Suppressor macrophage treated with lipopolysaccharide for 4 hours (primary cell): ENCODE results near the gene ZMIZ1.
"Not testable (repeated sequence)": the region's sequence is repeated elsewhere in the genome, so short reads cannot be mapped to it uniquely, and the experiment has no call there.

Experiments
- DNase-seq: peaks from one replicate; pipeline ENCODE4 v3.0.0-alpha.2; 2020

Gene ZMIZ1

GRCh38 chr10:79034271-79034876 lies 34.4 kb upstream of the ZMIZ1 start:
- no peak for DNase-seq

GRCh38 chr10:79036416-79036815 lies 32.4 kb upstream of the ZMIZ1 start:
- DNase-seq = not testable (repeated sequence)

- DNase-seq = no peak
These were observed 30.5 kb upstream of the ZMIZ1 start for GRCh38 chr10:79038104-79038840.

DNA sequence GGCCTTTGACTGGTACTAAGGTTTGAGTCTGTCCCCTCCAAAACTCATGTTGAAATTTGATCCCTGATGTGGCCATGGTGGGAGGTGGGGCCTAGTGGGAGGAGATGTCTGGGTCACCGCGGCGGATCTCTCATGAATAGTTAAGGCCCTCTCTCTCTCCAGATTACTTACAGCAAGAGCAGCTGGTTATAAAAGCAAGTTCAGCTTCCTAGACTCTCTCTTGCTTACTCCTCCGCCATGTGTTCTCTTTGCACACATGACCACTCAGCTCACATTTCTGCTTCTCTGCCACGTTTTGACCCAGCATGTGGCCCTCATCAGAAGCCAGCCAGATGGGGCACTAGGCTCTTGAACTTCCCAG lies 29.9 kb upstream of the ZMIZ1 start:
- no peak for DNase-seq

GRCh38 chr10:79042639-79043411 lies 25.9 kb upstream of the ZMIZ1 start:
- no peak for DNase-seq

- no peak for DNase-seq
These were observed 24.6 kb upstream of the ZMIZ1 start for GRCh38 chr10:79044036-79044632.

GRCh38 chr10:79044846-79045245 lies 23.9 kb upstream of the ZMIZ1 start:
- DNase-seq = no peak

DNA sequence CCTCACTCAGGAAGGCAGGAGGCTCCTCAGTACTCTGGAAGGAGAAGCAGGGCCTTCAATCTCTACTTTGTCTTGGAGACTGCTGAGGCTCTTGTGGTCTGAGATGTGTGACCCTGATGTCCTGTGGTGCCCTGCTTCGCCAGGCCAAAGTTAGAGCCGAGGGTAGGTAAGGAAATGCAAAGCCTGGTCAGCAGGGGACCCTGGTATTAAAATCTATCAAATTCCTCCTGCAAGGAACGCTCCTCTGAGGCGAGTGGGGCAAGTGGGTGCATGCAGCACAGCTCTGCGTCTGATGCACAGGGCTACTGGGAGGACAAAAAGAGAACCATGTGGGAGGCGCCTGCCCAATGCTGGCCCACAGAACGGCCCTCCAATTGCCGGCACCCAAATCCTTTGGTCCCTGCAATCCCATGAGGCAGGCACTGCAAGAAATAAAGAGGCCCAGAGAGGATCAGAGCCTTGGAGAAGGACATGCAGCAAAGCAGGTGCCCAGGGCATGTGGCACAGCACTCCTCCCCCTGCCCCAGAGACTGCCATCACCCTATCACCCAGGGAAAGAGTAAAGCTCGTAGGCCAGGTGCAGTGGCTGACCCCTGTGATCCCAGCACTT lies 23.1 kb upstream of the ZMIZ1 start:
- no peak for DNase-seq

GRCh38 chr10:79046326-79046725 lies 22.4 kb upstream of the ZMIZ1 start:
- DNase-seq = no peak

DNA sequence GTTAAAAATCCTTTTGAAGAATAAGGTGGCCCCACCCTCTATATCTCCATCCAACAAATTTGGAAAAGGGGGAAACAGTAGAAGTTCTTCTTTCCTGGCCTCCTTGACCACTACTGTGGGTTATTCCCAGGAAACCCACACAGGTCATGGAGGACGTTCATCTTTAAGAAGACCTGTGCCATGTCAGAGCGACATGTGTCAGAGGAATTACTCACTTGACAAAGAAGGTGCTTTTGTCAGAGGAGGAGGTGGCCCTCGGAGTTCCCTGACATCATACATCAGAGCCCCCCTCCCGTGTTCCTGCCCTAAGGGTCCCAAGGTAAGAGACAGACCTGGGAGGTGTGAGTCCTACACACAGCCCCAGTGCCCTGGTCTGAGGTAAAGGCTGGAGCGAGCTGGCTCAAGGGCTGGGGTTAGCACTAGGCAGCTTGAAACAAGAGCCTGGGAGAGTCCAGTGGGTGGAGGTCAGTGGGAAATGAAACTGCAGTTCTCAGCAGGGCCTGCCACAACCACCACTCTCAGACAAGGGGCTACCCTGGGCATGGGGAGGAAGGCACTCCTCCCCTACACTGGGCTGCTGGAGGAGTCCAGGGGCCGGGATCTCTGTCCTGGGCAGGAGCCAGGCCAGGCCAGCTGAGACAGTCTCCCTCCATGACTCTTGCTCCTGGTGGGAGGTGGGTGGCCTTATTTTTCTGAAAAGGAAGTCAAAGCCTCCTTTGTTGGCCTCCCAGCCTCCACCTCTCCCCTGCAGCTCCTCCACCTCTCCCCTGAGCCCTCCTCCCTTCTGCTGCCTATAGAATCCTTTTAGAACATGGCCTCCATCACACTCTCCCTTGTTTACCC lies 21.8 kb upstream of the ZMIZ1 start:
- peak; percentile 89 for DNase-seq

GRCh38 chr10:79047584-79047874 lies 21.2 kb upstream of the ZMIZ1 start:
- no peak for DNase-seq

DNA sequence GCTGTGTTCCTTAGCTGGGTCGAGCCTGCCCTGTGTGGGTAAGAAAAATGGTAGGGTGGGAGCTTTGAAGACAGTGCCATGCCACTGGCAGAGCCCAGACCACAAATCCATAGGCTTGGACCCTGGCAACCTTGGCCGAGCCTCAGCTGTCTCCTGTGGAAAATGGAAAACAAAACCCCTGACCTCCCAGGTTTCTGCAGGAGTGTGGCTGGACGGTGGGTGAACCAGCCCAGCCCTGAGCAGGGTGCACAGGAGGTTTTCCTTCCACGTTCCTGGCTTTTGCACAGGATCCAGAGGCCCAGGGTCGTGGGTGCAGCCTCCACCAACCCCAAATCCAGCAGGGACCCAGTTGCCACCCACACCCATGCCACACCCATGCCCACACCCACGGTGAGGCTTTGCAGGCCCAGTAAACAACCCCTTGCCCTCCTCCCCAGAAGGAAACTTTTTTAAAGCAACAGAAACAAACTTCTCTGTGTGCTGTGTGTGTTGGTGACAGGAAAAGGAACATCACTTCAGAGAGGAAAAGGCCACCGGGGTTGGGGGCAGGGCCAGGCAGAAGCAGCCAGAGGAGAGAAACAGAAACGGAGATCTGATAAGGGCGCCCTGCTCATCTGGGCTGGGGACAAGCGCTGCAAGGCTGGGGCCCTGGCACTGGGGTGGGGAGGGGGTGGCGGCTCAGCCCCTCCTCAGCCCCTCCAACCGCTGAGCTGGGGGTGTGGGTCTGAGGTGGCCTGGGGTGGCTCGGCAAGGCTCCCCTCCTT lies 20.7 kb upstream of the ZMIZ1 start:
- DNase-seq = peak; percentile 79

GRCh38 chr10:79048639-79049550 lies 19.9 kb upstream of the ZMIZ1 start:
- no peak for DNase-seq

- DNase-seq = peak; percentile 81
These were observed 18.6 kb upstream of the ZMIZ1 start for GRCh38 chr10:79049931-79050895.

DNA sequence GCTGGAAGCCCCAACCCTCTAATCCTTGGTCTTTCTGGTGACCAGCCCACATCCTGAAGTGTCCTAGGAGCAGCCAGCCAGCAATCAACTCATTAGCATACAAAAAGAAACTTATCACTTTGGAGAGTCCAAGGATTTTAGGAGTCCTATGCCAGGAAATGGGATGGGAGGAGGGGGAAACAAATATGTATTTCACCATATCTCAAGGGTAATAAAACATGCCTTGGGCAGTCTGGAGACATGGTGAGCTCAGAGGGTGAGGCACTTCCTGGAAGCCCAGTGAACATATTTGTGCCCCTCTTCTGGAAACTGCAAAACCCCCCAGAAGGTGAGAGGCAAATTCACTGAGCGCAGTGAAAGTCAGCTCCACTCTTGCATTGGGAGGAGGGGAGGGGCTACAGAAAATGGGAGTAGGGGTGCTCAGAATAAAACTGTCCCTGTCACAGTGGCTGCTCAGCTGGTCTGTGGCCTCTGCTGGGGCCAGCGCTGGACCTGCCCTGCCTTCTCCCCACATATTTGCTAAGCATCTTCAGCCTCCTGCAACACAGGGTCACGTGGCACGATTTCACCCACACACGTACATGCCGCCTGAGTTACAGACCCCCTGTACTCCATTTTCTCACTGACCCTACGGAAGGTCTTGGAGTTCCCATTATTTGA lies 17.7 kb upstream of the ZMIZ1 start:
- DNase-seq = no peak

DNA sequence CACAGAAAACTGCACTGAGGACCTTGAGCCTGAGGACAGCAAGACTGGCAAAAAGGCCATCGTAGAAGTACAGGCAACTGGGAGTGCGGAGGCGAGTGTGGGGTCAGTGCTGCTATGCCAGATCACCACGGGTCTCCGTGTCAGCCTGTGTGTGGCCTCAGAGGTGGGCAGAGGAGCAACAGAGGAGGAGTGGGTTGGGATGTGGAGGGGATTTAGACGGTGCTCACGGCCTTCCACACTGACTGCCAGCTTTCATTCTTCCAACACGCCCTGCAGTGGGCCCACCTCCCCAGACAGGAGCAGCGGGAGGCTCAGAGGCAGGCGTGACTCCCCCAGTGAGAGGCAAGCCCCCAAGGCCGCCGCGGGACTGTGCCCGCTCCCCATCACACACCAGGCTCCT lies 17.0 kb upstream of the ZMIZ1 start:
- DNase-seq = no peak

DNA sequence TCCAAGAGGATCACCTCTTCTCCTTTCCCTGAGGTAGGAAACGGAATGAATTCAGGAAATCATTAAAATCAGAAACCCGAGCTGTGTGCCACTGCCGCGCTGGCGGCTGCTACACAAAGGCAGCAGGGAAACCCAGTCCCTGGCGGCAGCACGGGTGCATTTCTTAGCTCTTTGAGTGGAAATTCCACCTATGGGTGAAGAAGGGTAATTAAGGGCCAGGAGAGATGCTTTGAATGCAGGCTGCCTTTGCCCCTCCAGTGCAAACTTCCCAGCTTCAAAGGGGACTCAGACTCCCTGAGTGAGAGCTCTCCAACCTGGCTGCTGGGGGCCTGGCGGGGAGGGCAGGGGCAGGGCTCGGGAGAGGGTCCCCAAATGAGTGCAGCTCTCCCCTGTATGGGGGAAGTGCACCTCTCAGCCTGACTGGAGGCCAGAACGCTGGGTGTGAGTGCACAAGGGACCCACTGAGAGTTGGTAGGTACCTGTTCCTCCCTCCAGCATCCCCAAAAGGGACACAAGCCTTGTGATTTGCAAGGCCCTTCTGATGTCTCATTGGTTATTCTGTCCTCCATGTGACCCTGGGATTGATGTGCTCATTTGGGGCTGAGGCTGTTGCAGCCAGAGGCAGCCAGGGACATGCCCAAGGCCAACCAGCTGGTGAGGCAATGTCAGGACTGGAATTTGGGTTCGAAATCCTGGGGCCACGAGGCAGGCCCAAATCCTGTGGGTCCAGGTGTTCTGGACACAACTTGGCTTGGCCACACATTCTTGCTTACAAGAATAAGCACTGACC lies 16.3 kb upstream of the ZMIZ1 start:
- peak; percentile 46 for DNase-seq

DNA sequence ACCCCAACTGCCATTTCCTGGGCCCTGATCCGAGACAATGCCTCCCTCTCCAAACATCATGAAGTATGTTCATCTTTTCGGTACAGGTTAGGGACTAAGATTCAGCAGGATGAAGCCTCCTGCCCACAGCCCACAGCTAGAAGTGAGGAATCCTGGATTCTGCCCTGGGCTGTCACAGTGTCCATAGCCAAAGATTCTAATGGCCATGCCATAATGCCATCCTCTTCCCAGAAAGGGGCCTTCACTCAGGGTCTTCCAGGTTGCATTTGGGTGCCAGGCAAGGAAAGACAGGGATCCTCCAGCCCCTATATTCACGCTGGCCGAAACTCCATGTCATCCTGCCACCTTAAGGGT lies 15.7 kb upstream of the ZMIZ1 start:
- DNase-seq = no peak
